OCI-LY3 (cell line): ENCODE results near the gene NAA10.

Experiments used
- EZH2phosphoT487 ChIP-seq: fragments of 200-600 bp; shearing (Covaris generic); IDR thresholded peaks from 2 replicates; pipeline ENCODE4 v1.6.1; 2018; ENCODE audit warnings: antibody characterized with exemption, mixed run types, low read depth
- TF ChIP-seq, protein P1 (sequence below): fragments of 200-600, 300-600 bp; sonication (generic); IDR thresholded peaks from 2 replicates; pipeline ENCODE4 v1.5.1; 2014; ENCODE audit warnings: antibody characterized with exemption, low read length, low read depth

DNA sequence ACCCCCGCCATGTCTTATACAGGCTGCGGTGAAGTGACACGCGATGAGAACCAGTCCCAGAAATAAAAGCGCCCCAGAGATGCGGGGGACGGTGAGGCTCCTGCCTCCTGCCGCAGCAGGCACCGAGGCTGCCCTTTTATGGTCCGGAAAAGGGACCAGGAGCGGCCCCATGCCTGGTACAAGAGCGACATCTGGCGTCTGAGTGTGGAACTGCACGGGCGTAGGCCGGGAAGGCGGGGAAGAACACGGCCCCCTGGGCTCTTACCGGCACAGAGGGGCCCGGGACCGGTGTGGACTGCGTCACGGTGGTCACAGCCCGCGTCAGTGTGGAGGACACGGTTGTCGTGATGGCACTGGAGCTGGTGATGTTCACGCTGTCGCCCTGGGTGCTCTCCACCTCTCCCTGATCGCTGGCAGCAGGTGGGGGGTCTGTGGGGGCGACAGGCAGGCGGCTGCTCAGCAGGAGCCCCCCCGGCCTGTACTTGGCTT lies 18.5 kb upstream of the NAA10 start:
- TF ChIP-seq, protein P1, sequence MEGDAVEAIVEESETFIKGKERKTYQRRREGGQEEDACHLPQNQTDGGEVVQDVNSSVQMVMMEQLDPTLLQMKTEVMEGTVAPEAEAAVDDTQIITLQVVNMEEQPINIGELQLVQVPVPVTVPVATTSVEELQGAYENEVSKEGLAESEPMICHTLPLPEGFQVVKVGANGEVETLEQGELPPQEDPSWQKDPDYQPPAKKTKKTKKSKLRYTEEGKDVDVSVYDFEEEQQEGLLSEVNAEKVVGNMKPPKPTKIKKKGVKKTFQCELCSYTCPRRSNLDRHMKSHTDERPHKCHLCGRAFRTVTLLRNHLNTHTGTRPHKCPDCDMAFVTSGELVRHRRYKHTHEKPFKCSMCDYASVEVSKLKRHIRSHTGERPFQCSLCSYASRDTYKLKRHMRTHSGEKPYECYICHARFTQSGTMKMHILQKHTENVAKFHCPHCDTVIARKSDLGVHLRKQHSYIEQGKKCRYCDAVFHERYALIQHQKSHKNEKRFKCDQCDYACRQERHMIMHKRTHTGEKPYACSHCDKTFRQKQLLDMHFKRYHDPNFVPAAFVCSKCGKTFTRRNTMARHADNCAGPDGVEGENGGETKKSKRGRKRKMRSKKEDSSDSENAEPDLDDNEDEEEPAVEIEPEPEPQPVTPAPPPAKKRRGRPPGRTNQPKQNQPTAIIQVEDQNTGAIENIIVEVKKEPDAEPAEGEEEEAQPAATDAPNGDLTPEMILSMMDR, result peak; percentile 83
- no peak for TF ChIP-seq EZH2phosphoT487
